GM21526 (cell line): ENCODE data around the gene CBFA2T3.
"Not testable (repeated sequence)": the region's sequence is repeated elsewhere in the genome, so short reads cannot be mapped to it uniquely, and the experiment has no call there.

Experiments used
- ATAC-seq: cut with Tn5 transposase; IDR thresholded peaks from one replicate; pipeline ENCODE4 v1.9.1; 2021; ENCODE audit warnings: moderate library complexity; ENCODE audit not compliant: unreplicated experiment, low FRiP score

CBFA2T3 gene

GRCh38 chr16:88977018-88977811 lies at the start of gene CBFA2T3:
TSS of gene CBFA2T3 (minus strand) at chr16:88977207. CDS start at chr16:88976807, 400 bp downstream.
- no peak for ATAC-seq

DNA sequence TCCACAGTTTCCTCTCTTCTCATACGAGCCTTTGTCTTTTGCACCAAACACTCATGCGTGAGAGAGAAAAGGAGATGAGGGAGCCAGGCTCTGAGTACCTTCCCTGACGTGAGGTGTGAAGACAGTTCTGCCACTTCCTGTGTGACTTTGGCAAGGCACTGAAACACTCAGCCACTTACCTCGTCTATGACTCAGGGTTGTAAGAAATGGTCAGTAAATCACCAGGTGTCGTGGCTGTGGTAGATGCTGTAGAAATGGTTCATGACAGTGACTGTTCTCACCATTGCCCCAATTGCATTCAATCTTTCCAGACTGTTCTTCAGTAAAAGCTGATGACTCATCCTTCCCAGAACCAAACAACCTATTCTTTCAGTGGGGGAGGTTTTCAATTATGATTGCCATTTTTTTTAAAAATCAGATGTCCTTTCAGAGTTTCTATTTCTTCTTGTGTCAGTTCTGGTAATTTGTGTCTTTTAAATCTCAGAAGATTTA lies 49.2 kb upstream of the CBFA2T3 start:
- no peak for ATAC-seq

DNA sequence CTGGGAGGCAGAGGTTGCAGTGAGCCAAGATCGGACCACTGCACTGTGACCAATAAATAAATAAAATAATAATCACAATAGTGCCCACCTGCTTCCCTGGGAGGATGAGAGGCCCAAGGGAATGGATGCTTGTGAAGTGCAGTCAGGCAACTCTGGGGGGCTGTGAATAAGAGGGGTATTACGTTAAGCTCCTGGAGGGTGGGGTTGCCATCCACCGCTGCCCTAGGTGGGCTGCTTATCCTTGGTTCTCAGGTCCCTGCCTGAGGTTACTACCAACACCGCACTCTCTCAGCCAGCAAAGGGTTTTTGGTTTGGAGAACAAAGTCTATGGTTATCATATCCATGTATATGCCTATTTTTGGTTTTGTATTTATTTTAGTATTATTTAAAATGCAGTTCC lies 48.6 kb upstream of the CBFA2T3 start:
- no peak for ATAC-seq

- ATAC-seq = no peak
Measured at GRCh38 chr16:89024546-89025060, 47.6 kb upstream of the CBFA2T3 start.

GRCh38 chr16:89023621-89024511 lies 46.9 kb upstream of the CBFA2T3 start:
- no peak for ATAC-seq

- no peak for ATAC-seq
Measured at GRCh38 chr16:89023151-89023551, 46.1 kb upstream of the CBFA2T3 start.

DNA sequence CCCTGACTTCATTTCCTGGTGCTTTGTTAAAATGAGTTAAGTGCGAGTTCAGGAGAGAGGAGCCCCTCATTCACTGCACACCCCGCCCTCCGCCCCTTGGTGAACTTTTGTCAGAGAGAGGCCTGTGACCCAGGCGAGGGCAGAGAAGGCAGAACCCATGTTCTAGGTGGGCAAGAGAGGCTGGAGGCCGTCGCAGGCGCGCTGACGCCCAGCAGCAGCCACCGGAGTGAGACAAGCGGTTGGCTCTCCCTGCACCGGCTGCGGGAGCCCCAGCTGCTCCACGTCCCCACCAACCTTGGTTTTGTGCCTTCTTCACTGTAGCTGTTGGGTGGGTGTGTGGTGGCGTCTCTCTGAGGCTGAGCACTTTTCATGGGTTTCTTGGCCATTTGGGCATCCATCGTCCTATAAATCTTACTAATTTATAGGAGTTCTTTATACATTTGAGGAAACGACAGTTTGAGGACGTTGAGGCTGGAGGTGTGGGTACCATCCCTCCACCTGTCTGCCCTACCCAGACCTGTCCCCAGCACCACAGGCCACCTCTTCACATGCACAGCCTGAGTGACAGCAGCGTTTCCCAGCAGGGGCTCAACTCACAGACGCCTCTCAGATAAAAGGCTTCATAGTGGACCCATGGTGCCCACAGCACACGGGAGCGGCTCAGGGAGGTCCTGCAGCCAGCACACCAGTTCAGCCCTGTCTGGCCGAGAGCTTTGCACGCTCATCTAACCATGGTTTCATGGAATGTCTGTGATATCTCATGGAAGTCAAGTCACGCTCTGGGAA lies 45.2 kb upstream of the CBFA2T3 start:
- no peak for ATAC-seq

GRCh38 chr16:89020925-89021595 lies 44.1 kb upstream of the CBFA2T3 start:
- no peak for ATAC-seq

DNA sequence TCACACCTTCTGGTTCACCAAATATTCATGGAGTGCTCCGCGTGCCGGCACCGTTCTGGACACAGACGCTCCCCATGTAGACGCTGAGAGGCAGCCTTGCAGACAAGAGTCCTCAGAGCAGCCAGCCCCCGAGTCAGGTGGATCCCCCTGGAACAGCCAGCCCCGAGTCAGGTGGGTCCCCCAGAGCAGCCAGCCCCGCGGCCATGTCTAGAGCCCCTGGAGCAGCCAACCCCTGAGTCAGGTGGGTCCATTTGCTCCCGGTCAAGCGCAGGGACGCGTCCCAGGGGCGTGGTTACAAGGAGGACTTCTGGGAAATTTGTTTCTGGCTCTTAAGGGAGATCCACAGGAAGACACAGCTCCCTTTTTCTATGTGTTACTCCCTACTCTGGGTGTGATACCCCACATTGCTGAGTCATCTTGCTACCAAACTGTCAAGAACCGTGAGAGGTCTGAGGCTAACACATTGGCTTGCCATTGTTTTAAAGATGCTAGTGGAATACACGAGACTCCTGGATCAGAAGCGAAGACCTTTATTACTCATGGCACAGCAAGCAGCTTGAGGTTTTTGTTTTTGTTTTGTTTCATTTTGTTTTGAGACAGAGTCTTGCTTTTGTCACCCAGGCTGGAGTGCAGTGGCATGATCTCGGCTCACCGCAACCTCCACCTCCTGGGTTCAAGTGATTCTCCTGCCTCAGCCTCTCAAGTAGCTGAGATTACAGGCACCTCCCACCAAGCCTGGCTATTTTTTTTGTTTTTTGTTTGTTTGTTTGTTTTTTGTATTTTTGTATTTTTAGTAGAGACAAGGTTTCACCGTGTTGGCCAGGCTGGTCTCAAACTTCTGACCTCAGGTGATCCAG lies 43.3 kb upstream of the CBFA2T3 start:
- ATAC-seq = no peak

DNA sequence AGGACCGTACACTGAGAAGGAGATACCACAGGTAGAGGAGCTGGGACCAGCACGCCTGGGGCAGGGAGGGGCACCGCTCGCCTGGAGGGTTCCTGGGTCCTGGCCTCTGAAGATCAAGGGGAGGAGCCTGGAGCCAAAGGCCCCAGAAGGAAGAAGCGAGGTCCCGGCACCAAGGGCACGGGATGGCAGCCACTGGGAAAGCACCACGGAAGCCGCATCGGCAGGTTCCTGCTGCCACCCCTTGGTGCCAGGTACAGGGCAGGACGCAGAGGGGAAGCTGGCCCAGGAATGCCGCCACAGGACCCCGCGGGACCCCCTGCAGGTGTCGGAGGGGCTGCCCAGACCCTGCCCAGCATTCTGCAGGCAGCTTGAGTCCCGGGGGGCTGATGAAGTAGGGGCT lies 42.5 kb upstream of the CBFA2T3 start:
- ATAC-seq = no peak

- no peak for ATAC-seq
Measured at GRCh38 chr16:89018282-89019158, 41.5 kb upstream of the CBFA2T3 start.

GRCh38 chr16:89017543-89018281 lies 40.7 kb upstream of the CBFA2T3 start:
- no peak for ATAC-seq

GRCh38 chr16:89016561-89016960 lies 39.6 kb upstream of the CBFA2T3 start:
- ATAC-seq = not testable (repeated sequence)

- no peak for ATAC-seq
Measured at GRCh38 chr16:89015271-89015859, 38.4 kb upstream of the CBFA2T3 start.

GRCh38 chr16:89014403-89015230 lies 37.6 kb upstream of the CBFA2T3 start:
- ATAC-seq = no peak
